Activated CD4-positive, alpha-beta T cell treated with anti-CD3 and anti-CD28 coated beads for 36 hours (primary cell): ENCODE data around the gene PI4KA. TPM values are rescaled to one million over a fixed set of nuclear protein-coding genes. Genes with fewer than 3 reads are reported as not detected.

Experiments
- ATAC-seq: fragments of 200-7000 bp; cut with Tn5 transposase; one replicate; pipeline ENCODE4 v1.10.0; 2021; ENCODE audit warnings: mild to moderate bottlenecking, moderate library complexity
- CTCF ChIA-PET: fragments of 350-600 bp; sonication (Branson Sonifier 250); formaldehyde crosslinking; loops from one replicate; lab custom pipeline; 2021; ENCODE audit warnings: antibody characterized with exemption; lab: Charles Lee
- POLR2A ChIA-PET: fragments of 350-600 bp; sonication (Branson Sonifier 250); formaldehyde crosslinking; loops from one replicate; lab custom pipeline; 2021; ENCODE audit warnings: antibody characterized with exemption, inconsistent platforms; lab: Charles Lee
- DNase-seq: peaks from one replicate; pipeline ENCODE4 v3.0.0-alpha.2; 2020
- H3K27ac Mint-ChIP-seq: one replicate; pipeline ENCODE4 v1.8.0; 2021; ENCODE audit warnings: mixed read lengths
- H3K27me3 Mint-ChIP-seq: one replicate; pipeline ENCODE4 v1.8.0; 2021; ENCODE audit warnings: mixed read lengths
- H3K36me3 Mint-ChIP-seq: one replicate; pipeline ENCODE4 v1.8.0; 2021; ENCODE audit warnings: low read depth, mixed read lengths
- H3K4me1 Mint-ChIP-seq: one replicate; pipeline ENCODE4 v1.8.0; 2021; ENCODE audit warnings: mixed read lengths
- H3K4me3 Mint-ChIP-seq: one replicate; pipeline ENCODE4 v1.8.0; 2021; ENCODE audit warnings: mild to moderate bottlenecking, moderate library complexity, mixed read lengths
- H3K9me3 Mint-ChIP-seq: one replicate; pipeline ENCODE4 v1.8.0; 2021; ENCODE audit warnings: low read depth, mixed read lengths
- intact Hi-C, 2 experiments: fragments of 100-400 bp; cut with DNase I in 1 of 2; cut with micrococcal nuclease in 1 of 2; formaldehyde crosslinking; loops; one replicate each; pipeline versions ENCODE4 v1.14.2 to v1.15.1; 2022 to 2024; cut with DNase I, micrococcal nuclease
- total RNA-seq, 2 experiments: library from RNA; stranded (reverse); gene quantifications; one replicate each; pipeline ENCODE4 v1.2.3, GENCODE V29; 2021

The PI4KA gene
- total RNA-seq, 2 experiments from 2014 or later: 52.8 TPM

GRCh38 chr22:20802452-20802851 is 56.2 kb downstream of the PI4KA start:
- ATAC-seq (no peak), DNase-seq (no peak)
- H3K27ac Mint-ChIP-seq: no peak overlapping the region
- peaks cover 6% of the 10 kb centered on the region for H3K4me1 Mint-ChIP-seq
- H3K9me3 Mint-ChIP-seq: no peaks in the 10 kb centered on the region
- peaks cover 46% of the 10 kb centered on the region for H3K36me3 Mint-ChIP-seq
- ChIA-PET POLR2A (no interaction called here), CTCF (no interaction called here)
- no peak overlapping the region for H3K4me3 Mint-ChIP-seq
- no peaks in the 10 kb centered on the region for H3K27me3 Mint-ChIP-seq
- intact Hi-C loops: loop anchor here in 1 of 2 experiments (10.0 kb wide), 1 partner anchor 282 kb away; no protein-coding TSS in a partner anchor

DNA sequence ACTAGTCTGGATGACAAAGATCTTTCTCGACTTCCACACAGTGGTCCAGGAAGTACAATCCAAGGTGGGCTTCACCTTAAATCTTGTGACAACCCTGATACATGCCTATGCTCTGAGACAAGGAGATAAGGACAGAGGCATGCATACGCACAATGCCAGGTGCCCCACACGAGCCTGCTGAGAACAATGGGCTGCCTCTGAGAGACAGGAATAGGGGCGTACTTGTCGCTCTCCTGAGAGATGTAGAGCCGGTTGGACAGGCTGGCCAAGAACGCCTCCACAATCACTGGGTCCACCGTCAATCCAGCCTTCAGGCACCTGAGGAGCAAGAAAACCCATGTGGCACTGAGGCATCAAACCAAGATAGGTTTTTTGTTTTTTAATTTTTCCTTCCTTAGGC is 59.2 kb downstream of the PI4KA start:
- Mint-ChIP-seq H3K9me3 (no peaks in the 10 kb centered on the region), H3K27me3 (no peaks in the 10 kb centered on the region), H3K27ac (no peak overlapping the region), H3K36me3 (peaks cover 36% of the 10 kb centered on the region), H3K4me3 (no peak overlapping the region), H3K4me1 (no peaks in the 10 kb centered on the region)
- ATAC-seq (no peak), DNase-seq (no peak)
- ChIA-PET CTCF (interaction anchor here (1.0 kb wide), 1 partner anchor 381 kb away, joined by 3 read pairs; no protein-coding TSS in a partner anchor), POLR2A (no interaction called here)
- intact Hi-C loops: loop anchor here in 1 of 2 experiments (5.0 kb wide), 1 partner anchor 48 kb away; no protein-coding TSS in a partner anchor

DNA sequence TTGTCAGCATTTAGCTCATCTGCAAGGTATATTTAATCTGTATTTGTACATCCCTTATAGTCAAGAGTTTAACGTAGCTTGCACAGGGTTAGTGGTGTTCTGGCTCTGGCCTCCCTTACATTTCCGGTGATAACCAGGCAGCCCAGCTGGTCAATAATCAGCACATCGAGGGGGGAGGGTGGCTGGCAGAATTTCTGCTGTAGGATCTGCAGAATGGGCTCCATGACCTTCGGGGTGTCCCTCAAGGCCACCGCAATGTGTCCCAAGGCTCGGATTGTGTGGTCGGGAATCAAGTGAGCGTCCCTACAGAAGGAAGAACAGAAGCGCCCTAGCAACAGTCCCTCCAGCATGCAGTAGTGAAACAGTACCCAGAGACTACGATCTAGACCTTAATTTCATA is 59.6 kb downstream of the PI4KA start:
- Mint-ChIP-seq H3K27me3 (no peaks in the 10 kb centered on the region), H3K4me1 (no peaks in the 10 kb centered on the region), H3K9me3 (no peaks in the 10 kb centered on the region), H3K4me3 (no peak overlapping the region), H3K27ac (no peak overlapping the region), H3K36me3 (peaks cover 32% of the 10 kb centered on the region)
- intact Hi-C loops: loop anchor here in 1 of 2 experiments (5.0 kb wide), 1 partner anchor 48 kb away; no protein-coding TSS in a partner anchor
- POLR2A ChIA-PET: no interaction called here
- CTCF ChIA-PET: interaction anchor here (1.0 kb wide), 1 partner anchor 381 kb away, joined by 3 read pairs; no protein-coding TSS in a partner anchor
- no peak for ATAC-seq
- no peak for DNase-seq

GRCh38 chr22:20798218-20798617 is 60.4 kb downstream of the PI4KA start:
- H3K4me1 Mint-ChIP-seq: no peaks in the 10 kb centered on the region
- no peak for ATAC-seq
- DNase-seq: no peak
- no peaks in the 10 kb centered on the region for H3K9me3 Mint-ChIP-seq
- POLR2A ChIA-PET: no interaction called here
- no peak overlapping the region for H3K4me3 Mint-ChIP-seq
- CTCF ChIA-PET: interaction anchor here (1.0 kb wide), 1 partner anchor 380 kb away, joined by 3 read pairs; no protein-coding TSS in a partner anchor
- intact Hi-C loops: loop anchor here in 1 of 2 experiments (5.0 kb wide), 1 partner anchor 49 kb away; no protein-coding TSS in a partner anchor
- no peaks in the 10 kb centered on the region for H3K27me3 Mint-ChIP-seq
- no peak overlapping the region for H3K27ac Mint-ChIP-seq
- H3K36me3 Mint-ChIP-seq: peaks cover 27% of the 10 kb centered on the region

GRCh38 chr22:20796731-20797130 is 61.9 kb downstream of the PI4KA start:
- H3K4me1 Mint-ChIP-seq: no peaks in the 10 kb centered on the region
- intact Hi-C loops: loop anchor here in 1 of 2 experiments (5.0 kb wide), 1 partner anchor 51 kb away; no protein-coding TSS in a partner anchor
- DNase-seq (no peak), ATAC-seq (no peak)
- H3K9me3 Mint-ChIP-seq: no peaks in the 10 kb centered on the region
- no peaks in the 10 kb centered on the region for H3K27me3 Mint-ChIP-seq
- ChIA-PET POLR2A (no interaction called here), CTCF (interaction anchor here (0.7 kb wide), 1 partner anchor 13 kb away, joined by 5 read pairs; no protein-coding TSS in a partner anchor)
- no peak overlapping the region for H3K27ac Mint-ChIP-seq
- peaks cover 23% of the 10 kb centered on the region for H3K36me3 Mint-ChIP-seq
- no peak overlapping the region for H3K4me3 Mint-ChIP-seq

GRCh38 chr22:20794650-20795413 is 63.8 kb downstream of the PI4KA start:
- Mint-ChIP-seq H3K4me1 (no peaks in the 10 kb centered on the region), H3K9me3 (no peaks in the 10 kb centered on the region), H3K27ac (no peak overlapping the region), H3K4me3 (no peak overlapping the region), H3K36me3 (peaks cover 23% of the 10 kb centered on the region), H3K27me3 (no peaks in the 10 kb centered on the region)
- no peak for ATAC-seq
- no peak for DNase-seq
- ChIA-PET CTCF (interaction anchor here (0.8 to 1.5 kb wide), 2 partner anchors 11 to 21 kb away, joined by 3 to 6 read pairs; partner anchors contain the start of gene SERPIND1), POLR2A (no interaction called here)
- intact Hi-C loops: loop anchor here in 1 of 2 experiments (5.0 kb wide), 1 partner anchor 52 kb away; no protein-coding TSS in a partner anchor

DNA sequence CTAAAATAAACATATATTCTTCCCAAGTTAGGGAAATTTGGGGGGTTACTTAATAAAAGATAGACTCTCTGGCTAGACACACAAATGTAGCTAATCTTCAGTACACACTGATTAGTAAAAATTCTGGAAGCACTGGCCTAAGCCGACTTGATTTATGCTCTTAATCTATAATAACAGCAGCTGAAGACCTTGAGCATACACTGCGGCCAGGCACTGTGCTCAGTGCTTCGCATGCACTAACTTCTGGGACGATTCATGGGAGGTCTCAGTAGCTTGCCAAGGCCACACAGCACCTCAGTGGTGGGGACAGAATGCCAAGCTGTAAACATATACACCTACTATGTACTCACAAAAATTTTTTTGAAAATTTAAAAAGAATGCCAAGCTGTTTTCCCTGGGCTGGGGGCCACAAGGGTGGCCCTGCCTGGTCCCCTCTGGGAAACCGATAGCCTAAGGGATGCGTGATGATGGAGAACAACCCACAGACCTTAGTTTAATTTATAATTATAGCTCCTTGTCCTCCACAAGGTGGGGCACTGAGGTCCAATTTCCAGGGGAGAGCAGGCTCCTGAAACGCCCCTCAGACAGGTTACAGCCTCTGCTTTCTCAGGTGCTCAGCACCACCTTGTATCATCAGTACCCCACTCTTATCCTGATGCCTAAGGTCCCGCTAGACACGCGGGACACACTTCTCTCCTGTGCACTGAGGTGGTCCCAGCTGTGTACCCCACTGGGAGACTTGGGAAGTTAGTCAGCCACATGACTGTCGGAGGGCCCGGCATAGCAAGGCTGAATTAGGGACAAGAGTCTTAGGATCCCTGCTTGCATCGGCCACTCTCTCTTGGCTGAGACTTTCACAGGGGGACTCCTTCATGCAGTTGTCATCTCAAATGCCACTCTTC is 64.6 kb downstream of the PI4KA start:
- H3K4me1 Mint-ChIP-seq: no peaks in the 10 kb centered on the region
- DNase-seq (no peak), ATAC-seq (no peak)
- H3K27me3 Mint-ChIP-seq: no peaks in the 10 kb centered on the region
- peaks cover 19% of the 10 kb centered on the region for H3K36me3 Mint-ChIP-seq
- no peaks in the 10 kb centered on the region for H3K9me3 Mint-ChIP-seq
- H3K4me3 Mint-ChIP-seq: no peak overlapping the region
- ChIA-PET CTCF (interaction anchor here (0.6 to 2.0 kb wide), 2 partner anchors 10 to 230 kb away, joined by 4 to 12 read pairs; no protein-coding TSS in a partner anchor), POLR2A (no interaction called here)
- intact Hi-C loops: no loop called here
- no peak overlapping the region for H3K27ac Mint-ChIP-seq

DNA sequence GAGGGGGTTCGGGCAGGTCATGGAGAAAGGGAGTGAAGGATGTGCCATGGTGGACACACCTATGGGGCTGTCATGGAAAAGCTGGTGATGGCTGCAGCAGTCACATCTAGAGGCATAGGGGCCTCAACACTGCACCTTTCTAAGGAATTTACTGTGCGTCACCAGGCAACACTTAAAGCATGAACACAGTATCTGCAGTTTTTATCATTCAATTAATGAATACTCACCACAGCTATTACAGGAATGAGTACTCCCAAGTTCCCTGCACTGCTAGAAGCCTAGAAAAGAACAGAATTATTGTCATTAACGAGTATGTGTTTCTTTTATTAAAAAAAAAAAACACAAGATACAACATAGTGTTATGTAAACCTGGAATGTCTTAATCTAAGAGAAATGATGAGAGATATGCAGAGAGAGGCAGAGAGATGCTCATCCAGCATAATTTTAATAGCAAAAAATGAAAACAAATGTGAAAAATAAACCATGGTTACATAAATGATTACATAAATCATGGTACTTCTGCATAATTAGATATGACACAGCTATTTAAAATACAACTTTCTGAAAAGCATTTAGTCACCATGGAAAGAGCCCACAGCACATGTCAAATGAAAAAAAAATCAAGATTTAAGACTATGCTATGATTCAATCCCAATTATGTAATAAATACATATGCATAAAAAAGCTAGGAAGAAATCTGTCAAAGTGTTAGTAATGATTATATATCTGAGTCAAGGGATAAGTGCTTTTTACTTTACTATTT is 65.5 kb downstream of the PI4KA start:
- Mint-ChIP-seq H3K4me1 (no peaks in the 10 kb centered on the region), H3K27ac (no peak overlapping the region), H3K27me3 (no peaks in the 10 kb centered on the region), H3K9me3 (no peaks in the 10 kb centered on the region), H3K36me3 (peaks cover 18% of the 10 kb centered on the region), H3K4me3 (no peak overlapping the region)
- ChIA-PET CTCF (interaction anchor here (0.6 to 2.0 kb wide), 2 partner anchors 9 to 229 kb away, joined by 4 to 12 read pairs; no protein-coding TSS in a partner anchor), POLR2A (interaction anchor here (0.6 kb wide), 1 partner anchor 13 kb away, joined by 3 read pairs; no protein-coding TSS in a partner anchor)
- intact Hi-C loops: no loop called here
- DNase-seq (no peak), ATAC-seq (no peak)

DNA sequence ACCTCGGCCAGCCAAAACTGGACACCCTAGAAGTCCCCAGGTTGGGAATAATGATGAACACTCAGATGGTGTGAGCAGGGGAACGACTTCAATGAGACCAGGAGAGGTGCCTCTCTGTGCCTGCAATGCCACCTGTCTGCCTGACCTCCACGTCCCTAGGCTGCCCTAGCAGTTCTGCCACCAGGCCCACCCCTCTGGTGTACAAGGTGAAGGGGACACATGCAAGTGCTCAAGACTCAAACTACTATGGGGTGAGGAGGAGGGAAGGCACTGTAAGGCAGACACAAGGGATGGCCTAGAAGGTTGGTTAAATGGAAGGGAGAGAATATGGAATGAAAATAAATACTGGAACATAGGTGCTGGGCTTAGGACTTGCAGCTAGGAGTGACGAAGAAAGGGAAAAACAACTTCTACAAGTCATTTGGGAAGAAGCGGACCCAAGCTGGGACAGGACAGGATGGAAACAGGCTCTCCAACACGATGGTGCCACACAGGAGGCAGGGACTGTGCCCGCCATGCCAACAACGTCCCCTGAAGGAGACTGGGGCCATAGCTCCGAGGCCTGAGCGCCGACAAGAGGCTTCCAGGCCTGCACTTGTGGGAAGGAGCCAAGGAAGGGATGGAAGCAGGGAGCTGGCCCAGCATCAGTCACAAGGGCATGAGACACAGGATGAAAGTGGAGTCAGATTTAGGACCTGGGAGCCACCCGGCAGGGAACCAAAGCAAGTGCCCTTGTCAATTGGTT is 66.2 kb downstream of the PI4KA start:
- H3K4me3 Mint-ChIP-seq: no peak overlapping the region
- no peak overlapping the region for H3K27ac Mint-ChIP-seq
- no peaks in the 10 kb centered on the region for H3K27me3 Mint-ChIP-seq
- H3K36me3 Mint-ChIP-seq: peaks cover 16% of the 10 kb centered on the region
- H3K4me1 Mint-ChIP-seq: no peaks in the 10 kb centered on the region
- DNase-seq (no peak), ATAC-seq (no peak)
- no peaks in the 10 kb centered on the region for H3K9me3 Mint-ChIP-seq
- intact Hi-C loops: no loop called here
- CTCF ChIA-PET: interaction anchor here (0.6 to 2.0 kb wide), 2 partner anchors 9 to 72 kb away, joined by 3 to 12 read pairs; no protein-coding TSS in a partner anchor
- POLR2A ChIA-PET: no interaction called here
